Tibial artery (tissue), 4 donors: ENCODE data around the gene ALDH9A1.

ENCODE experiments used
- DNase-seq, 2 donors: peaks; one replicate each; pipeline ENCODE4 v3.0.0-alpha.2; 2019
- H3K27ac ChIP-seq, 2 donors: fragments of 200-600 bp; sonication (generic) in 1 of 2; 1 replicate in 1 of 2; 2 replicates in 1 of 2; pipeline ENCODE4 v1.5.1; 2018 to 2019; ENCODE audit warnings: mild to moderate bottlenecking in 1 of 2
- H3K27me3 ChIP-seq, 2 donors: fragments of 200-600 bp; sonication (generic) in 1 of 2; one replicate each; pipeline versions ENCODE4 v1.5.1 to v1.6.0; 2016 to 2019
- H3K36me3 ChIP-seq, 3 donors: fragments of 200-600 bp; sonication (generic) in 2 of 3; one replicate each; pipeline ENCODE4 v1.5.1; 2016 to 2019; ENCODE audit warnings: mild to moderate bottlenecking in 2 of 3
- H3K4me1 ChIP-seq, 4 donors: fragments of 200-600 bp; sonication (generic) in 2 of 4; 1 replicate in 3 of 4; 2 replicates in 1 of 4; pipeline ENCODE4 v1.5.1; 2016 to 2019
- H3K4me3 ChIP-seq, 2 donors: fragments of 200-600 bp; sonication (generic) in 1 of 2; 1 replicate in 1 of 2; 2 replicates in 1 of 2; pipeline ENCODE4 v1.5.1; 2018 to 2019; ENCODE audit warnings: mild to moderate bottlenecking in 2 of 2
- H3K9me3 ChIP-seq, 3 donors: fragments of 200-600 bp; sonication (generic) in 1 of 3; one replicate each; pipeline ENCODE4 v1.5.1; 2016 to 2019
- intact Hi-C: fragments of 100-400 bp; cut with DNase I; formaldehyde crosslinking; loops from one replicate; pipeline ENCODE4 v1.15.0; 2023; ENCODE audit warnings: low total_unique reads
- TF ChIP-seq, protein P1 (sequence below), 2 experiments: fragments of 200-600 bp in 1 of 2; fragments of 450-650 bp in 1 of 2; IDR thresholded peaks; one replicate each; pipeline ENCODE4 v1.5.1; 2017 to 2019; ENCODE audit warnings: antibody characterized with exemption in 2 of 2, mild to moderate bottlenecking in 1 of 2, moderate library complexity in 1 of 2

Gene ALDH9A1

GRCh38 chr1:165648919-165649572 is 49.3 kb downstream of the ALDH9A1 start:
- TF ChIP-seq, protein P1, sequence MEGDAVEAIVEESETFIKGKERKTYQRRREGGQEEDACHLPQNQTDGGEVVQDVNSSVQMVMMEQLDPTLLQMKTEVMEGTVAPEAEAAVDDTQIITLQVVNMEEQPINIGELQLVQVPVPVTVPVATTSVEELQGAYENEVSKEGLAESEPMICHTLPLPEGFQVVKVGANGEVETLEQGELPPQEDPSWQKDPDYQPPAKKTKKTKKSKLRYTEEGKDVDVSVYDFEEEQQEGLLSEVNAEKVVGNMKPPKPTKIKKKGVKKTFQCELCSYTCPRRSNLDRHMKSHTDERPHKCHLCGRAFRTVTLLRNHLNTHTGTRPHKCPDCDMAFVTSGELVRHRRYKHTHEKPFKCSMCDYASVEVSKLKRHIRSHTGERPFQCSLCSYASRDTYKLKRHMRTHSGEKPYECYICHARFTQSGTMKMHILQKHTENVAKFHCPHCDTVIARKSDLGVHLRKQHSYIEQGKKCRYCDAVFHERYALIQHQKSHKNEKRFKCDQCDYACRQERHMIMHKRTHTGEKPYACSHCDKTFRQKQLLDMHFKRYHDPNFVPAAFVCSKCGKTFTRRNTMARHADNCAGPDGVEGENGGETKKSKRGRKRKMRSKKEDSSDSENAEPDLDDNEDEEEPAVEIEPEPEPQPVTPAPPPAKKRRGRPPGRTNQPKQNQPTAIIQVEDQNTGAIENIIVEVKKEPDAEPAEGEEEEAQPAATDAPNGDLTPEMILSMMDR (IDR thresholded peaks at IDR 0.05), result no peak
- Histone ChIP-seq H3K27me3 (no peaks in the 10 kb centered on the region), H3K36me3 (peaks cover 21 to 47% (median 46%) of the 10 kb centered on the region in 3 donors), H3K4me1 (peaks cover 0 to 37% (median 16%) of the 10 kb centered on the region in 4 donors), H3K4me3 (no peak overlapping the region), H3K9me3 (no peaks in the 10 kb centered on the region), H3K27ac (no peak overlapping the region)
- no peak for DNase-seq
- intact Hi-C loops, result no loop called here

GRCh38 chr1:165647970-165648369 is 50.4 kb downstream of the ALDH9A1 start:
- no peaks in the 10 kb centered on the region for H3K9me3 ChIP-seq
- H3K36me3 ChIP-seq, result peaks cover 14 to 37% (median 36%) of the 10 kb centered on the region in 3 donors
- H3K4me3 ChIP-seq, result no peak overlapping the region
- intact Hi-C loops, result no loop called here
- H3K27me3 ChIP-seq, result no peaks in the 10 kb centered on the region
- no peak overlapping the region for H3K27ac ChIP-seq
- DNase-seq, result no peak
- TF ChIP-seq, protein P1 (IDR thresholded peaks at IDR 0.05), result no peak
- H3K4me1 ChIP-seq, result peaks cover 0 to 45% (median 16%) of the 10 kb centered on the region in 4 donors

- no peaks in the 10 kb centered on the region for H3K27me3 ChIP-seq
- H3K36me3 ChIP-seq, result peaks cover 11 to 32% (median 31%) of the 10 kb centered on the region in 3 donors
- no peak overlapping the region for H3K4me3 ChIP-seq
- intact Hi-C loops, result no loop called here
- H3K4me1 ChIP-seq, result peaks cover 0 to 45% (median 16%) of the 10 kb centered on the region in 4 donors
- no peak for DNase-seq
- no peak overlapping the region for H3K27ac ChIP-seq
- TF ChIP-seq, protein P1 (IDR thresholded peaks at IDR 0.05), result no peak
- H3K9me3 ChIP-seq, result no peaks in the 10 kb centered on the region
These were observed 50.8 kb downstream of the ALDH9A1 start for GRCh38 chr1:165647517-165647916.

- Histone ChIP-seq H3K27ac (no peak overlapping the region), H3K27me3 (no peaks in the 10 kb centered on the region), H3K9me3 (no peaks in the 10 kb centered on the region), H3K4me1 (peaks cover 0 to 61% (median 21%) of the 10 kb centered on the region in 4 donors), H3K36me3 (peaks cover 3 to 15% (median 14%) of the 10 kb centered on the region in 3 donors), H3K4me3 (no peak overlapping the region)
- TF ChIP-seq, protein P1 (IDR thresholded peaks at IDR 0.05), result no peak
- intact Hi-C loops, result no loop called here
- no peak for DNase-seq
These were observed 52.6 kb downstream of the ALDH9A1 start for GRCh38 chr1:165645654-165646366.

DNA sequence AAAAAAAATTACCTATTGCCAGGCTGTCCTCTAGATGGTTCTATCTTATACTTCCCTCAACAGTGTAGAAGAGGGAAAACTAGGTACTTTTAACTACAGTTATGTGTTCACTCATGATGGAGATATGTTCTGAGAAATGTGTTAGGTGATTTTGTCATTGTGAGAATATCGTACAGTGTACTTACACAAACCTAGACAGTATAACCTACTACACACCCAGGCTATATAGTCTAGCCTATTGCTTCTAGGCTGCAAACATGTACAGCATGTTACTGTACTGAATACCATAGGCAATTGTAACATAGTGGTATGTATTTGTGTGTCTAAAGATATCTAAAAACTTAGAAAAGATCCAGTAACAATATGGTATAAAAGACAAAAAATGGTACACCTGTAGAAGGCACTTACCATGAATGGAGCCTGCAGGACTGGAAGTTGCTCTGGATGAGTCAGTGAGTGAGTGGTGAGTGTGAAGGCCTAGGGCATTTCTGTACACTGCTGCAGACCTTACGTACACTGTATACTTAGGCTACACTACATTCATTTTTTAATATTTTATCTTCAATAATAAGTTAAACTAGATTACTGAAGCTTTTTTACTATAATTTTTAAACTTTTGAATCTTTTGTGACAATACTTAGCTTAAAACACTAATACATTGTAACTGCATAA is 54.2 kb downstream of the ALDH9A1 start:
- no peak for DNase-seq
- Histone ChIP-seq H3K36me3 (peaks cover 0 to 4% (median 2%) of the 10 kb centered on the region in 3 donors), H3K27me3 (no peaks in the 10 kb centered on the region), H3K4me1 (peaks cover 0 to 77% (median 27%) of the 10 kb centered on the region in 4 donors), H3K27ac (no peak overlapping the region), H3K9me3 (no peaks in the 10 kb centered on the region), H3K4me3 (no peak overlapping the region)
- TF ChIP-seq, protein P1 (IDR thresholded peaks at IDR 0.05), result no peak
- intact Hi-C loops, result no loop called here
